NCI-H1417 (cell line): Measurements from ENCODE around the gene ADAMTSL2.

ENCODE experiments used
- DNase-seq, 3 experiments: peaks; one replicate each; lab custom pipeline; 2025; lab: John Stamatoyannopoulos, UW

The ADAMTSL2 gene

GRCh38 chr9:133518200-133518599 is 16.3 kb upstream of the ADAMTSL2 start:
- DNase-seq, result no peak

GRCh38 chr9:133518706-133519449 is 15.6 kb upstream of the ADAMTSL2 start:
- DNase-seq, result no peak

- no peak for DNase-seq
Measured at GRCh38 chr9:133519693-133520092, 14.8 kb upstream of the ADAMTSL2 start.

GRCh38 chr9:133520121-133520835 is 14.2 kb upstream of the ADAMTSL2 start:
- no peak for DNase-seq

- DNase-seq, result no peak
Measured at GRCh38 chr9:133521122-133522072, 13.1 kb upstream of the ADAMTSL2 start.

GRCh38 chr9:133522073-133522910 is 12.2 kb upstream of the ADAMTSL2 start:
- peak in 1 of 3 experiments; percentile 25 for DNase-seq

- no peak for DNase-seq
Measured at GRCh38 chr9:133523106-133523505, 11.4 kb upstream of the ADAMTSL2 start.

- DNase-seq, result no peak
Measured at GRCh38 chr9:133524146-133524545, 10.4 kb upstream of the ADAMTSL2 start.

- DNase-seq, result no peak
Measured at GRCh38 chr9:133524679-133525228, 9.8 kb upstream of the ADAMTSL2 start, which contains the start of gene MYMK. Gene MYMK, minus strand, starts transcription at chr9:133524959. Its CDS starts 115 bp downstream, at chr9:133524844.

- peak in 1 of 3 experiments; percentile 23 for DNase-seq
Measured at GRCh38 chr9:133525677-133526076, 8.8 kb upstream of the ADAMTSL2 start.

- DNase-seq, result peak in 2 of 3 experiments; percentile 17 to 44
Measured at GRCh38 chr9:133526721-133527321, 7.7 kb upstream of the ADAMTSL2 start.

GRCh38 chr9:133527444-133527920 is 7.0 kb upstream of the ADAMTSL2 start:
- DNase-seq, result no peak

GRCh38 chr9:133528001-133528875 is 6.3 kb upstream of the ADAMTSL2 start:
- no peak for DNase-seq

- DNase-seq, result peak in 2 of 3 experiments; percentile 16 to 18
Measured at GRCh38 chr9:133528876-133529241, 5.6 kb upstream of the ADAMTSL2 start.

GRCh38 chr9:133529457-133529856 is 5.0 kb upstream of the ADAMTSL2 start:
- DNase-seq, result no peak

GRCh38 chr9:133529874-133530273 is 4.6 kb upstream of the ADAMTSL2 start:
- DNase-seq, result no peak

GRCh38 chr9:133531293-133531692 is 3.2 kb upstream of the ADAMTSL2 start:
- no peak for DNase-seq

GRCh38 chr9:133532937-133533668 is 1.4 kb upstream of the ADAMTSL2 start:
- DNase-seq, result peak; percentile 65 to 81 (median 68)

GRCh38 chr9:133533857-133534256 is 647 bp upstream of the ADAMTSL2 start:
- peak in 2 of 3 experiments; percentile 53 to 61 for DNase-seq
